GM12891 (cell line): ENCODE data around the gene PACSIN3.

Experiments
- DNase-seq: peaks from one replicate; pipeline ENCODE4 v3.0.0; 2011; ENCODE audit warnings: low spot score; ENCODE audit not compliant: insufficient read length
- FAIRE-seq: peaks from 2 replicates; lab custom pipeline; 2011; peaks lifted over from hg19 to GRCh38; lab: Jason Lieb, UNC
- PAX5 ChIP-seq: IDR thresholded peaks from 2 replicates; pipeline ENCODE4 v1.6.1; 2011; ENCODE audit warnings: low read length, moderate library complexity, mild to moderate bottlenecking; ENCODE audit not compliant: insufficient read depth, severe bottlenecking
- POLR2A ChIP-seq: IDR thresholded peaks from 2 replicates; pipeline ENCODE4 v1.6.1; 2011; ENCODE audit warnings: low read depth, low read length, control low read depth
- POLR2AphosphoS5 ChIP-seq: IDR thresholded peaks from 2 replicates; pipeline ENCODE4 v1.6.1; 2011; ENCODE audit warnings: low read depth, low read length, control low read depth
- POU2F2 ChIP-seq: IDR thresholded peaks from 2 replicates; pipeline ENCODE4 v1.6.1; 2011; ENCODE audit warnings: low read depth, mild to moderate bottlenecking, control low read depth, low read length, moderate library complexity
- SPI1 ChIP-seq: IDR thresholded peaks from 2 replicates; pipeline ENCODE4 v1.6.1; 2011; ENCODE audit warnings: low read depth, low read length, control low read depth
- TAF1 ChIP-seq: IDR thresholded peaks from 2 replicates; pipeline ENCODE4 v1.6.1; 2011; ENCODE audit warnings: low read depth, low read length, control low read depth

PACSIN3 gene

GRCh38 chr11:47154616-47155570 lies 31.3 kb downstream of the PACSIN3 start:
- DNase-seq (no peak), FAIRE-seq (peak; percentile 65)
- no peak for TF ChIP-seq TAF1
- TF ChIP-seq POLR2AphosphoS5: no peak
- TF ChIP-seq PAX5: no peak
- no peak for TF ChIP-seq SPI1
- TF ChIP-seq POLR2A: no peak
- no peak for TF ChIP-seq POU2F2

- TF ChIP-seq PAX5 (no peak), POU2F2 (no peak), TAF1 (no peak), POLR2A (no peak), SPI1 (no peak), POLR2AphosphoS5 (no peak)
- peak; percentile 80 for FAIRE-seq
- DNase-seq: peak; percentile 58
These were observed 33.0 kb downstream of the PACSIN3 start for GRCh38 chr11:47152953-47153950.

GRCh38 chr11:47152126-47152952 lies 33.9 kb downstream of the PACSIN3 start:
- FAIRE-seq (peak; percentile 81), DNase-seq (no peak)
- TF ChIP-seq POLR2AphosphoS5: no peak
- no peak for TF ChIP-seq SPI1
- no peak for TF ChIP-seq PAX5
- TF ChIP-seq TAF1: no peak
- TF ChIP-seq POLR2A: no peak
- TF ChIP-seq POU2F2: no peak

- no peak for TF ChIP-seq POLR2A
- no peak for TF ChIP-seq POLR2AphosphoS5
- no peak for TF ChIP-seq PAX5
- TF ChIP-seq POU2F2: no peak
- no peak for TF ChIP-seq TAF1
- TF ChIP-seq SPI1: no peak
- DNase-seq (no peak), FAIRE-seq (no peak)
These were observed 36.5 kb downstream of the PACSIN3 start for GRCh38 chr11:47149782-47150181.

GRCh38 chr11:47148903-47149531 lies 37.2 kb downstream of the PACSIN3 start:
- TF ChIP-seq TAF1: no peak
- TF ChIP-seq SPI1: no peak
- TF ChIP-seq POU2F2: no peak
- no peak for TF ChIP-seq POLR2AphosphoS5
- no peak for TF ChIP-seq POLR2A
- TF ChIP-seq PAX5: no peak
- DNase-seq (no peak), FAIRE-seq (no peak)

GRCh38 chr11:47148270-47148669 lies 38.0 kb downstream of the PACSIN3 start:
- TF ChIP-seq POLR2A (no peak), TAF1 (no peak), POLR2AphosphoS5 (no peak), POU2F2 (no peak), PAX5 (no peak), SPI1 (no peak)
- no peak for DNase-seq
- no peak for FAIRE-seq

GRCh38 chr11:47147681-47148080 lies 38.6 kb downstream of the PACSIN3 start:
- DNase-seq (no peak), FAIRE-seq (no peak)
- TF ChIP-seq POLR2AphosphoS5 (no peak), POLR2A (no peak), TAF1 (no peak), SPI1 (no peak), POU2F2 (no peak), PAX5 (no peak)

- TF ChIP-seq TAF1 (no peak), PAX5 (no peak), POLR2A (no peak), POU2F2 (no peak), SPI1 (no peak), POLR2AphosphoS5 (no peak)
- FAIRE-seq (no peak), DNase-seq (no peak)
These were observed 39.0 kb downstream of the PACSIN3 start for GRCh38 chr11:47147250-47147649.

- no peak for DNase-seq
- no peak for TF ChIP-seq PAX5
- TF ChIP-seq POU2F2: no peak
- TF ChIP-seq TAF1: no peak
- no peak for TF ChIP-seq POLR2A
- TF ChIP-seq POLR2AphosphoS5: no peak
- TF ChIP-seq SPI1: no peak
- no peak for FAIRE-seq
These were observed 41.7 kb downstream of the PACSIN3 start for GRCh38 chr11:47144541-47144940.
